ENCODE results near the gene ELAVL1. TPM values are rescaled to one million over a fixed set of nuclear protein-coding genes. Genes with fewer than 3 reads are reported as not detected.

Gene ELAVL1
- total and polyA plus RNA-seq, 9 of the 15 experiments (the other 6 are each of a cell fraction or from before 2014, with no cell fraction given): 4.3 to 172 (median 69.2) TPM

DNA sequence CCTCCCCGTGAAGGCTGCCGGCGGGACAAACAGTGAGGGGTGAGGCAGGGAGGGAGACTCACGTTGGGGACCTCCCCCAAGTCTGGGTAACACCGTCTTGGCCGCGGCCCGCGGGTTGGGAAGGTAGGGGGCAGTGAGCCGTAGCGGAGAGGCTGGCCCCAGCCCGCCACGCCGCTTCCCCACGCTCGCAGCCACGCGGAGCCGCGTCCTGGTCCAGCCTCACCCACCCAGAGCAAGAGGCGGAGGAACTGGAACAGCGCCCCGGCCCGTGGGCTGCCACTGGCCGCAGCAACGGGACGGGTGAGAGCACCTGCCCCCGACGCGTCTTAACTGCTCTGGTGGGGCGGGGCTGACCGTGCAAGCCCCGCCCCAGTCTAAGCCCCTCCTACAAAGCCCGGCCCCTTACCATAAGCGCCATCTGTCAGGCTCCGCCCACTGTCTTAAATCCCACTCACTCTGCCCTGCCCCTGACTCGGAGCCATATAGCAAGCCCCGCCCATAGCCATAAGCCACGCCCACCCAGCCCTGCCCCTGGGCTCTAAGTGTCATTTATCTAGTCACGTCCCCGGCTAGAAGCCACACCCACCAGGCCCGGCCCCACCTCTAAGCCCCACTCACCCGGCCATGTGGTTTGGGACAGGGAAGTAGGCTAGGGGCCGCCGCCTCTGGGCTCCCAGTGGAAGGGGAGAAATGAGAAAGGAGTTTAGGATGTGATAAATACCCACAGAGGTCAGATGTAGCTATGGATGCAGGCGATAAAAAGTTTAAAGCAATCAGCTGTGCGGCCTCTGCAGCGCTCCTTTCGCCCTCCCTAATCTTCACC is 45.0 kb upstream of the ELAVL1 start (continued):
- TF ChIP-seq TCF7 (IDR thresholded peaks at IDR 0.05; ENCODE audit: borderline replicate concordance): no peak

DNA sequence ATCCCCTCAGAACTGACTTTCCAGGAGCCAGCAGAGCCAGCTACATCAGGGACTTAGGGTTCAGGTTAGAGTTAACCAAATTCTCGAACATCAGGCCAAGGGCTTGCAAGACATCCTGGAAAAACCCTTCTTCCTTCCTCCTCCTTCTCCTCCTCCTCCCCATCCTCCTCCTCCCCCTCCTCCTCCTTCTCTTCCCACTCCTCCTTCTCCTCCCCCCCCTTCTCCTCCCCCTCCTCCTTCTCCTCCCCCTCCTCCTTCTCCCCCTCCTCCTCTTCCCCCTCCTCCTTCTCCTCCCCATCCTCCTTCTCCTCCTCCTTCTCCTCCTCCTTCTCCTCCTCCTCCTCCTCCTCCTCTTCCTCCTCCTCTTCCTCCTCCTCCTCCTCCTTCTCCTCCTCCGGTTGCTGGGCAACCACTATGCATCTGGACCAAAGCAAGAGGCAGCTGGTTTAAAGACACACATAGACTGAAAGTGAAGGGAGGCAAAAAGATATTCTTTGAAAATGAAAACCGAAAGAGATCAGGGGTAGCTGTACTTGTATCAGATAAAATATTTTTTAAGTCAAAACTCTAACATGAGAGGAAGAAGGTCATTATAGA is 41.2 kb upstream of the ELAVL1 start:
- in situ Hi-C loops (cut with MboI): no loop called here
- CTCF ChIA-PET (ENCODE audit: low intra/inter-chr PET ratio): no interaction called here
- WGBS (ENCODE audit: insufficient coverage, low coverage, missing lambda C conversion rate): 16% methylated on average over 3 of the region's 3 CpGs
- TF ChIP-seq, protein P1, sequence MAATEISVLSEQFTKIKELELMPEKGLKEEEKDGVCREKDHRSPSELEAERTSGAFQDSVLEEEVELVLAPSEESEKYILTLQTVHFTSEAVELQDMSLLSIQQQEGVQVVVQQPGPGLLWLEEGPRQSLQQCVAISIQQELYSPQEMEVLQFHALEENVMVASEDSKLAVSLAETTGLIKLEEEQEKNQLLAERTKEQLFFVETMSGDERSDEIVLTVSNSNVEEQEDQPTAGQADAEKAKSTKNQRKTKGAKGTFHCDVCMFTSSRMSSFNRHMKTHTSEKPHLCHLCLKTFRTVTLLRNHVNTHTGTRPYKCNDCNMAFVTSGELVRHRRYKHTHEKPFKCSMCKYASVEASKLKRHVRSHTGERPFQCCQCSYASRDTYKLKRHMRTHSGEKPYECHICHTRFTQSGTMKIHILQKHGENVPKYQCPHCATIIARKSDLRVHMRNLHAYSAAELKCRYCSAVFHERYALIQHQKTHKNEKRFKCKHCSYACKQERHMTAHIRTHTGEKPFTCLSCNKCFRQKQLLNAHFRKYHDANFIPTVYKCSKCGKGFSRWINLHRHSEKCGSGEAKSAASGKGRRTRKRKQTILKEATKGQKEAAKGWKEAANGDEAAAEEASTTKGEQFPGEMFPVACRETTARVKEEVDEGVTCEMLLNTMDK (IDR thresholded peaks at IDR 0.05; ENCODE audit: borderline replicate concordance, insufficient read depth, low read depth, low read length, poor library complexity, severe bottlenecking): no peak
- TF ChIP-seq ZNF77 (CRISPR knock-in tag; IDR thresholded peaks at IDR 0.05): no peak
- TF ChIP-seq, protein P2, sequence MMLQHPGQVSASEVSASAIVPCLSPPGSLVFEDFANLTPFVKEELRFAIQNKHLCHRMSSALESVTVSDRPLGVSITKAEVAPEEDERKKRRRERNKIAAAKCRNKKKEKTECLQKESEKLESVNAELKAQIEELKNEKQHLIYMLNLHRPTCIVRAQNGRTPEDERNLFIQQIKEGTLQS (IDR thresholded peaks at IDR 0.05): no peak
- TF ChIP-seq, protein P2 (CRISPR knock-in tag; conservative IDR thresholded peaks at IDR 0.05): no peak
- TF ChIP-seq PCBP2 (IDR thresholded peaks at IDR 0.05; ENCODE audit: low read depth, low read length, poor library complexity, severe bottlenecking): peak; percentile 34
- no peak for TF ChIP-seq BRD4 (IDR thresholded peaks at IDR 0.05)
- TF ChIP-seq, protein P3, sequence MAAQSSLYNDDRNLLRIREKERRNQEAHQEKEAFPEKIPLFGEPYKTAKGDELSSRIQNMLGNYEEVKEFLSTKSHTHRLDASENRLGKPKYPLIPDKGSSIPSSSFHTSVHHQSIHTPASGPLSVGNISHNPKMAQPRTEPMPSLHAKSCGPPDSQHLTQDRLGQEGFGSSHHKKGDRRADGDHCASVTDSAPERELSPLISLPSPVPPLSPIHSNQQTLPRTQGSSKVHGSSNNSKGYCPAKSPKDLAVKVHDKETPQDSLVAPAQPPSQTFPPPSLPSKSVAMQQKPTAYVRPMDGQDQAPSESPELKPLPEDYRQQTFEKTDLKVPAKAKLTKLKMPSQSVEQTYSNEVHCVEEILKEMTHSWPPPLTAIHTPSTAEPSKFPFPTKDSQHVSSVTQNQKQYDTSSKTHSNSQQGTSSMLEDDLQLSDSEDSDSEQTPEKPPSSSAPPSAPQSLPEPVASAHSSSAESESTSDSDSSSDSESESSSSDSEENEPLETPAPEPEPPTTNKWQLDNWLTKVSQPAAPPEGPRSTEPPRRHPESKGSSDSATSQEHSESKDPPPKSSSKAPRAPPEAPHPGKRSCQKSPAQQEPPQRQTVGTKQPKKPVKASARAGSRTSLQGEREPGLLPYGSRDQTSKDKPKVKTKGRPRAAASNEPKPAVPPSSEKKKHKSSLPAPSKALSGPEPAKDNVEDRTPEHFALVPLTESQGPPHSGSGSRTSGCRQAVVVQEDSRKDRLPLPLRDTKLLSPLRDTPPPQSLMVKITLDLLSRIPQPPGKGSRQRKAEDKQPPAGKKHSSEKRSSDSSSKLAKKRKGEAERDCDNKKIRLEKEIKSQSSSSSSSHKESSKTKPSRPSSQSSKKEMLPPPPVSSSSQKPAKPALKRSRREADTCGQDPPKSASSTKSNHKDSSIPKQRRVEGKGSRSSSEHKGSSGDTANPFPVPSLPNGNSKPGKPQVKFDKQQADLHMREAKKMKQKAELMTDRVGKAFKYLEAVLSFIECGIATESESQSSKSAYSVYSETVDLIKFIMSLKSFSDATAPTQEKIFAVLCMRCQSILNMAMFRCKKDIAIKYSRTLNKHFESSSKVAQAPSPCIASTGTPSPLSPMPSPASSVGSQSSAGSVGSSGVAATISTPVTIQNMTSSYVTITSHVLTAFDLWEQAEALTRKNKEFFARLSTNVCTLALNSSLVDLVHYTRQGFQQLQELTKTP (IDR thresholded peaks at IDR 0.05; ENCODE audit: low read depth in 1 of 2, partially characterized antibody in 2 of 2): no peak
- no peak for TF ChIP-seq TRIM28 (IDR thresholded peaks at IDR 0.05)
- no peak for TF ChIP-seq TEAD1 (CRISPR knock-in tag; IDR thresholded peaks at IDR 0.05)
- no peak for TF ChIP-seq TFAM (CRISPR knock-in tag; conservative IDR thresholded peaks at IDR 0.05)
- TF ChIP-seq PCBP1 (IDR thresholded peaks at IDR 0.05; ENCODE audit: low read depth, low read length, poor library complexity, severe bottlenecking): peak; percentile 37

More for the DNA sequence above, 41.2 kb upstream of the ELAVL1 start:
- H3K9me3 ChIP-seq (replicated peaks; ENCODE audit: control insufficient read depth, insufficient read depth, low read depth, low read length): no peaks in the 10 kb centered on the region
- H3K27ac ChIP-seq (ENCODE audit: extremely low read depth, low read depth, low read length): no peak overlapping the region
- no TSS peak for BruUV-seq (replicated peaks)
- H3K27me3 ChIP-seq (ENCODE audit: control insufficient read depth in 2 of 2, insufficient read depth in 2 of 2, low read length in 2 of 2): no peaks in the 10 kb centered on the region
- no peak overlapping the region for H3K4me3 ChIP-seq
- no peaks in the 10 kb centered on the region for H3K79me2 ChIP-seq (ENCODE audit: control insufficient read depth, insufficient read depth, low read length)
- H3K4me2 ChIP-seq (ENCODE audit: insufficient read depth, low read length): no peak overlapping the region; the same call in 1 of the 2 replicates
- intact Hi-C loops (cut with micrococcal nuclease): no loop called here
- peak overlapping the region in 1 of 2 experiments; percentile 84; a peak in 1 of 4 replicates for H3K9ac ChIP-seq (ENCODE audit: insufficient read depth in 1 of 2, low read depth in 2 of 2, low read length in 2 of 2)
- no peaks in the 10 kb centered on the region for H3K36me3 ChIP-seq (ENCODE audit: control insufficient read depth, insufficient read depth, low read length)
- DNase-seq (ENCODE audit: extremely low read depth in 1 of 4, low spot score in 3 of 4) (no peak), ATAC-seq (no peak), FAIRE-seq (no peak)
- no peak overlapping the region for H2AFZ ChIP-seq (ENCODE audit: low read depth, low read length)
- H3K9me1 ChIP-seq (ENCODE audit: control insufficient read depth, insufficient read depth, low read length): no peaks in the 10 kb centered on the region
- no peaks in the 10 kb centered on the region for H4K20me1 ChIP-seq (replicated peaks; ENCODE audit: control insufficient read depth, insufficient read depth, low read length)
- H3K4me1 ChIP-seq (replicated peaks in 1 of 2; ENCODE audit: control insufficient read depth in 2 of 2, insufficient read depth in 2 of 2, low read length in 2 of 2): peaks cover 14 to 34% of the 10 kb centered on the region in 2 experiments
- POLR2A ChIA-PET: interaction anchor here (0.7 to 2.6 kb wide), 3 partner anchors 11 to 14 kb away, joined by 3 to 10 read pairs (median 6); no protein-coding TSS in a partner anchor
